ENCODE results near the gene CPN1. TPM values are rescaled to one million over a fixed set of nuclear protein-coding genes. Genes with fewer than 3 reads are reported as not detected.

The CPN1 gene
- total RNA-seq, result not detected in 2 replicates

DNA sequence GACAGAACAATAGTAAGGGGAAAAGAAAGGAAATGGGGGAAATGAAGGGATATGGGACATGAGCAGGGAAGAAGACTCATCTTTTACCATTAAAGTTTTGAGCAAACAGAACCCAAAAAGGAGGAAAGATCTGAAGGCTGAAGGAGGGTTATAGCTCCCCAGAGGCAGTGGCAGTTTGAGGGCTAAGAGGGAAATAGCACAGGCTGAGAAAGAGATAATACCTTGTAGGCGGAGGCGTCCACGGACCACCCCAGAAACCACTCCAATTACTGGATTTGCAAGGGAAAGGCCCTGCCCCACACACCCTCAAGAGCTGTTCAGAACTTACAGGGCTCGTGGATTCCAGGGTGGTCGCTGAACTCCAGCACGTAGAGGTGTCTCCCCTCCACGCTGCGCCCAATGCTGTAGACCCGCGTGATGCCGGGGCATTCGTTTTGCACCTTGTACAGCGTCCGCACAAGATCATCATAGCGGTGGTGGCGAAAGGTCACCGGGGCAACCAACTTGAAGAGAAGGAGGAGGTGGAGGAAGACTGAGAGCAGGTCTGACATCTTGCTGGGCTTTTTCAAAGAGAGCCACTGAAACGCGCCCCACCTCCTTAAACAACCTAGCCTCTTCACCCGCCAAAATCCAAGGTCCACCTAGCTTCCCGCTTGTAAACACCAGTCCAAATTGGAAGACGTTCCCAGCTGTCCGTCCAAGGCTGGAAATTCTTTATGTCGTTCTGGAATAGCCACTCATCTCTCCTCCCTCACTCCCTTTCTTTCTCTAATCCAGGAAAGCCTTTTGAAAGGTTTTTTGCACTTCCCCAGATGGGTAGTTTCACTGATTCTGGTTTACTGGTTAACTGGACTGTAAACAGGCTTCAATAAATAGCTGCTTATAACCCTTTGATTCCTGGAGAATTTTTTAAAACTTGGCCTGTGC lies at the start of gene CPN1:
TSS of gene CPN1 (minus strand) at position 795 of the 927 bp plus-strand sequence. CDS start at position 551, 244 bp downstream.

GRCh38 chr10:100009793-100010676 lies 71.6 kb downstream of the CPN1 start, which contains the start of gene DNMBP:
DNMBP (minus strand) TSS chr10:100009947; CDS start chr10:99972124, 37,823 bp downstream.

Other genes with a start within 250 kb of the CPN1 start
- 22.6 and 30.2 TPM in 2 replicates for gene DNMBP, start 71.9 kb downstream of the CPN1 start, total RNA-seq
- gene ERLIN1, start 104.2 kb upstream of the CPN1 start, total RNA-seq, result 17.7 and 19.6 TPM in 2 replicates
- 11.8 and 14.1 TPM in 2 replicates for gene CHUK, start 147.7 kb upstream of the CPN1 start, total RNA-seq
- 16.1 and 27.1 TPM in 2 replicates for gene CWF19L1, start 185.8 kb upstream of the CPN1 start, total RNA-seq
- 32.2 and 52.2 TPM in 2 replicates for gene BLOC1S2, start 204.8 kb upstream of the CPN1 start, total RNA-seq
- gene PKD2L1, start 248.4 kb upstream of the CPN1 start, total RNA-seq, result not detected in 2 replicates

Measured in placental epithelial cell (primary cell).